RWPE1 (cell line): Measurements from ENCODE around the gene VWCE.

Experiments
- CTCF ChIA-PET: fragments of 350-600 bp; sonication (Branson Sonifier 250); formaldehyde crosslinking; extraction: SDS; loops from one replicate; lab custom pipeline; 2021; lab: Yijun Ruan, JAX
- POLR2A ChIA-PET: fragments of 400-600 bp; formaldehyde crosslinking; extraction: SDS; loops from one replicate; lab custom pipeline; 2020; ENCODE audit warnings: antibody characterized with exemption; ENCODE audit not compliant: low non-redundant PET; lab: Yijun Ruan, JAX
- DNase-seq: peaks from one replicate; pipeline ENCODE4 v3.0.0; 2012; ENCODE audit warnings: low spot score
- H3K27ac ChIP-seq: fragments of 450-650 bp; 2 replicates; pipeline ENCODE4 v1.5.1; 2017
- TF ChIP-seq, protein P1 (sequence below): fragments of 450-650 bp; conservative IDR thresholded peaks from 2 replicates; pipeline ENCODE4 v1.5.1; 2017; ENCODE audit warnings: low read depth, mild to moderate bottlenecking

Gene VWCE

DNA sequence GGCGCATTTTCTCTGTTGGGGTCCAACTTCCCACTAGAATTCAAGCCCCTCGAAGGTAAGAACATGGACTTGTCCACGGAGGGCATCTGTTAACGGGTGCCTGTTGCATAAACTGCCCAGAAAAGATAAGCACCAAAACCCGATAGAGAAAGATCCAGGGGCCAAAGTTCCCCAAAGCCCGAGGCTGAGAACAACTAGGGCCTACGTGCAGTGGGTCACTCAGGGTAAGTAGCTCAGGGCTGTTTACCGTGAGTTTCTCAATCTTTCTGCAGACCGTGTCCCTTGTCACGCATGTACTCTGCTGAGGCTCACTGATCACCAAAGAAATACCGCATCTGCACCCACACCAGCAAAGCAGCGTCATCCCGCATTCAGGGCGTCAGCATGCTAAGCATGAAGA, 29.8 kb downstream of the VWCE start:
- ChIA-PET CTCF (interaction anchor here (0.5 kb wide), 1 partner anchor 127 kb away, joined by 3 read pairs; the partner anchor contains the start of gene TMEM216), POLR2A (no interaction called here)
- TF ChIP-seq, protein P1, sequence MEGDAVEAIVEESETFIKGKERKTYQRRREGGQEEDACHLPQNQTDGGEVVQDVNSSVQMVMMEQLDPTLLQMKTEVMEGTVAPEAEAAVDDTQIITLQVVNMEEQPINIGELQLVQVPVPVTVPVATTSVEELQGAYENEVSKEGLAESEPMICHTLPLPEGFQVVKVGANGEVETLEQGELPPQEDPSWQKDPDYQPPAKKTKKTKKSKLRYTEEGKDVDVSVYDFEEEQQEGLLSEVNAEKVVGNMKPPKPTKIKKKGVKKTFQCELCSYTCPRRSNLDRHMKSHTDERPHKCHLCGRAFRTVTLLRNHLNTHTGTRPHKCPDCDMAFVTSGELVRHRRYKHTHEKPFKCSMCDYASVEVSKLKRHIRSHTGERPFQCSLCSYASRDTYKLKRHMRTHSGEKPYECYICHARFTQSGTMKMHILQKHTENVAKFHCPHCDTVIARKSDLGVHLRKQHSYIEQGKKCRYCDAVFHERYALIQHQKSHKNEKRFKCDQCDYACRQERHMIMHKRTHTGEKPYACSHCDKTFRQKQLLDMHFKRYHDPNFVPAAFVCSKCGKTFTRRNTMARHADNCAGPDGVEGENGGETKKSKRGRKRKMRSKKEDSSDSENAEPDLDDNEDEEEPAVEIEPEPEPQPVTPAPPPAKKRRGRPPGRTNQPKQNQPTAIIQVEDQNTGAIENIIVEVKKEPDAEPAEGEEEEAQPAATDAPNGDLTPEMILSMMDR, result no peak
- no peak for DNase-seq
- H3K27ac ChIP-seq, result no peak overlapping the region

DNA sequence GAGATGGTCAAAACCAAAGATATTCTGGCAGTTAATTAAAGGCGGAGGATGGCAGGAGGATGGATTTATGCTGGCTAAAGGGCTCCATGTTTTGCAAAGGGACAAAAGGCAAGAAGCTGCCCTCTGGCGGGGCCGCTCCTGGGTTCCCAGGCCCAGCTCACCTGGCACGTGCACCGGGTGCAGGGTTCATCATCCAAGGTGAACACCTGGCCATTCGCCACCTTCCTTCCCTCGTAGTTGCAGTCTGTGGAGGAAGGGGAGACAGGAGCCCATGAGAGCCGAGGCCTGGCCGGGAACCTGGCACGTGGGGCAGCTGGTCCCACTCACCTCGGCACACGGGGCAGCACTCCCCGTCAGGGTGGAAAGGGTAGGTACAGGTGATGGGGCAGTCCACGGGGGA, 30.3 kb downstream of the VWCE start:
- DNase-seq, result no peak
- CTCF ChIA-PET, result interaction anchor here (0.5 kb wide), 1 partner anchor 128 kb away, joined by 3 read pairs; the partner anchor contains the start of gene TMEM216
- POLR2A ChIA-PET, result no interaction called here
- H3K27ac ChIP-seq, result no peak overlapping the region
- TF ChIP-seq, protein P1, result no peak

DNA sequence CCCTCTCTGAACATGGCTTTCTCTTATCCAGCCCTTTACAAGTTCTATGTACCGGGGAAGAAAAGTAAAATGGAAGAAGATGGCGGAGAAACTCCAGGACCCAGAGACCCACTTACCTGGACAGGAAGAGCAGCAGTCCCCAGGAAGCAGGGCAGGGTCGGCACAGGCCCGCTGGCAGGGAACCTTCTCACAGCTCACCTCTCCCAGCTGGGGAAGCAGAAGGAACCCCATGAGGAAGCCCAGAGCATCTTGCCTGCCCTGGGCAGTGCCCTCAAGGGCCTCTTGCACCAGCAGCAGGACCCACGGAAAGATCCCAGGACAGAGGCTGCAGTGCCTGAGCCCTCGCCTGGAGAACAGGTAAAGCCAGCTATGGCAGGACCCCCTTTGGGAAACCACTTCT, 30.7 kb downstream of the VWCE start:
- POLR2A ChIA-PET, result no interaction called here
- CTCF ChIA-PET, result no interaction called here
- TF ChIP-seq, protein P1, result no peak
- no peak for DNase-seq
- no peak overlapping the region for H3K27ac ChIP-seq

DNA sequence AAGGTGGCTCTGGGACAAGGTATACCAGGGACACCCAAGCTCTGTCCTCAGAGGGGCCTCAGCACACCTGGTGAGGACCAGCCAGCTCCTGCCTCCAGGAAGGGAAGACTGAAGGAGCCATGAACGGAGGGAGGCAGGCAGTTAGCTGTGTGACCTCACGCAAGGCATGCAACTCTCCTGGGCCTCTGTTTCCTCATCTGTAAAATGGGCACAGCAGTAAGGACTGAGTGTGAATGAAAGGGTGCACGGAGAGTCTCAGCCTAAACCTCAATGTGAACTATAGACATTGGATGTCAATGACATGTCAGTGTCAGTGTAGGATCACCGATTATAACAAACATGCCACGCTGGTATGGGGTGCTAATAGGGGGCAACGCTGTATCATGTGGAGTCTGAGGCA, 35.8 kb downstream of the VWCE start:
- TF ChIP-seq, protein P1, result no peak
- POLR2A ChIA-PET, result no interaction called here
- no peak for DNase-seq
- CTCF ChIA-PET, result interaction anchor here (0.6 kb wide), 1 partner anchor 50 kb away, joined by 3 read pairs; no protein-coding TSS in a partner anchor
- H3K27ac ChIP-seq, result no peak overlapping the region

DNA sequence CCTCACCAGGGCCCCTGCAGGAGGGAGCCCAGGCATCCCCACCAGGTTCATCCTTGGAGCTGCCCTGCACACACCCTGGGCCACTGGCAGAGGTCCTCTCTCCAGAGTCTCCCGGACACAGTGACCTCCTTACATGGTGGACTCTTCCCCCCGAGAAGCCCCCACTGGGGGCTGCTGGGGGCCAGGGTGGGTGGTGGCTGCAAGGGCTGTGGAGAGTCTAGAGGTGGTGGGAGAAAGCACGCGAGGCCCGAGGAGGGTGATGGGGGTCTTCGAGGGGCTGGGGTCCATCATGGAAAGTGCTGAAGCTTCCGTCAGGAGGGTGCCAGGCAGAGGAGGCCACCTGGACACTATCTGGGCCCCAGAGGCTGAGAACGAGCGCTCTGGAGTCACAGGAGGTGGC, 36.6 kb downstream of the VWCE start:
- CTCF ChIA-PET, result no interaction called here
- no peak overlapping the region for H3K27ac ChIP-seq
- DNase-seq, result no peak
- POLR2A ChIA-PET, result no interaction called here
- TF ChIP-seq, protein P1, result no peak

DNA sequence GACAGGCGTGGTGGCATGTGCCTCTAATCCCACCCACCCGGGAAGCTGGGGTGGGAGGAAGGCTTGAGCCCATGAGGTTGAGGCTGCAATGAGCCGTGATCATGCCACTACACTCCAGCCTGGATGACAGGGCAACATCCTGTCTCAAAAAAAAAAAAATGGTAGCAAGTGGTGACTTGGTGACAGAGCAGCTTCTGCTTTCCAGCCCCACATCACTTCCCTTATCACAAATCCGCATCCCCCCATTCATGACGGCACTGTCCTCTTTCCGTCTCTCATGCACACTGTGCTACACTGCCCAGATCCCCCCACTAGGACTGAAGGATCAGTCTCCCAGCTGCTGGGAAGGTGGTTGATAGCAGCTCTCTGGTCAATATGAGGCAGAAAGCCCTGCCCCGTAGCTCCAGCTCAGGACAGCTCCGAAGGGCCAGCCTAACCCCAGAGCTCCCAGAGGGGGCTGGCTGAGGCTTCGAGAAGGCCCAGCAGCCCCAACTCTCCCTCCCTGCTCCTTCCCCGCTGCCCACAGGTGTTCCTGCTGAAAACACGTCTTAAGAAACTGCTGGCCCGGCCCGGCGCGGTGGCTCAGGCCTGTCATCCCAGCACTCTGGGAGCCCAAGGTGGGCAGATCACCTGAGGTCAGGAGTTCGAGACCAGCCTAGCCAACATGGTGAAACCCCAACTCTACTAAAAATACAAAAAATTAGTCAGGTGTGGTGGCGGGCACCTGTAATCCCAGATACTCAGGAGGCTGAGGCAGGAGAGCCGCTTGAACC, 38.2 kb downstream of the VWCE start:
- DNase-seq, result no peak
- ChIA-PET CTCF (interaction anchor here (0.6 kb wide), 2 partner anchors 37 to 122 kb away, joined by 4 to 6 read pairs; no protein-coding TSS in a partner anchor), POLR2A (no interaction called here)
- H3K27ac ChIP-seq, result no peak overlapping the region
- TF ChIP-seq, protein P1, result no peak
